ENCODE data around the gene PIEZO1. TPM values are rescaled to one million over a fixed set of nuclear protein-coding genes. Genes with fewer than 3 reads are reported as not detected.

PIEZO1 gene
- total and polyA plus RNA-seq, 2 experiments from 2014 or later = 30.4 to 70.1 TPM

GRCh38 chr16:88773812-88774291 is 11.2 kb downstream of the PIEZO1 start (continued):
- TF ChIP-seq CREB1 (CRISPR knock-in tag; IDR thresholded peaks at IDR 0.05; ENCODE audit: low read depth) (no peak), JUNB (IDR thresholded peaks at IDR 0.05; ENCODE audit: unreplicated experiment) (no peak), ZNF114 (CRISPR knock-in tag; IDR thresholded peaks at IDR 0.05) (no peak), POLR2AphosphoS5 (IDR thresholded peaks at IDR 0.05; ENCODE audit: low read depth) (no peak)
- TF ChIP-seq, protein P1, sequence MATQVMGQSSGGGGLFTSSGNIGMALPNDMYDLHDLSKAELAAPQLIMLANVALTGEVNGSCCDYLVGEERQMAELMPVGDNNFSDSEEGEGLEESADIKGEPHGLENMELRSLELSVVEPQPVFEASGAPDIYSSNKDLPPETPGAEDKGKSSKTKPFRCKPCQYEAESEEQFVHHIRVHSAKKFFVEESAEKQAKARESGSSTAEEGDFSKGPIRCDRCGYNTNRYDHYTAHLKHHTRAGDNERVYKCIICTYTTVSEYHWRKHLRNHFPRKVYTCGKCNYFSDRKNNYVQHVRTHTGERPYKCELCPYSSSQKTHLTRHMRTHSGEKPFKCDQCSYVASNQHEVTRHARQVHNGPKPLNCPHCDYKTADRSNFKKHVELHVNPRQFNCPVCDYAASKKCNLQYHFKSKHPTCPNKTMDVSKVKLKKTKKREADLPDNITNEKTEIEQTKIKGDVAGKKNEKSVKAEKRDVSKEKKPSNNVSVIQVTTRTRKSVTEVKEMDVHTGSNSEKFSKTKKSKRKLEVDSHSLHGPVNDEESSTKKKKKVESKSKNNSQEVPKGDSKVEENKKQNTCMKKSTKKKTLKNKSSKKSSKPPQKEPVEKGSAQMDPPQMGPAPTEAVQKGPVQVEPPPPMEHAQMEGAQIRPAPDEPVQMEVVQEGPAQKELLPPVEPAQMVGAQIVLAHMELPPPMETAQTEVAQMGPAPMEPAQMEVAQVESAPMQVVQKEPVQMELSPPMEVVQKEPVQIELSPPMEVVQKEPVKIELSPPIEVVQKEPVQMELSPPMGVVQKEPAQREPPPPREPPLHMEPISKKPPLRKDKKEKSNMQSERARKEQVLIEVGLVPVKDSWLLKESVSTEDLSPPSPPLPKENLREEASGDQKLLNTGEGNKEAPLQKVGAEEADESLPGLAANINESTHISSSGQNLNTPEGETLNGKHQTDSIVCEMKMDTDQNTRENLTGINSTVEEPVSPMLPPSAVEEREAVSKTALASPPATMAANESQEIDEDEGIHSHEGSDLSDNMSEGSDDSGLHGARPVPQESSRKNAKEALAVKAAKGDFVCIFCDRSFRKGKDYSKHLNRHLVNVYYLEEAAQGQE (IDR thresholded peaks at IDR 0.05; ENCODE audit: unreplicated experiment) = no peak
- TF ChIP-seq, protein P2, sequence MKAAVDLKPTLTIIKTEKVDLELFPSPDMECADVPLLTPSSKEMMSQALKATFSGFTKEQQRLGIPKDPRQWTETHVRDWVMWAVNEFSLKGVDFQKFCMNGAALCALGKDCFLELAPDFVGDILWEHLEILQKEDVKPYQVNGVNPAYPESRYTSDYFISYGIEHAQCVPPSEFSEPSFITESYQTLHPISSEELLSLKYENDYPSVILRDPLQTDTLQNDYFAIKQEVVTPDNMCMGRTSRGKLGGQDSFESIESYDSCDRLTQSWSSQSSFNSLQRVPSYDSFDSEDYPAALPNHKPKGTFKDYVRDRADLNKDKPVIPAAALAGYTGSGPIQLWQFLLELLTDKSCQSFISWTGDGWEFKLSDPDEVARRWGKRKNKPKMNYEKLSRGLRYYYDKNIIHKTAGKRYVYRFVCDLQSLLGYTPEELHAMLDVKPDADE (IDR thresholded peaks at IDR 0.05) = no peak

GRCh38 chr16:88772871-88773811 is 11.9 kb downstream of the PIEZO1 start:
- Mint-ChIP-seq H3K4me3 (no peak overlapping the region), H3K36me3 (ENCODE audit: low read depth) (no peaks in the 10 kb centered on the region), H3K27me3 (ENCODE audit: insufficient read depth, low read depth, poor library complexity) (peaks cover 23% of the 10 kb centered on the region), H3K9me3 (no peaks in the 10 kb centered on the region; the same call in 2 of the 3 replicates), H3K4me1 (peaks cover 36% of the 10 kb centered on the region), H3K27ac (no peak overlapping the region)
- H3K27ac ChIP-seq (ENCODE audit: low read depth) = no peak overlapping the region
- H2AFZ ChIP-seq = no peak overlapping the region
- no peak for ATAC-seq
- H3K4me2 ChIP-seq = no peak overlapping the region
- no peak for DNase-seq (ENCODE audit: low spot score)
- H3K36me3 ChIP-seq (ENCODE audit: insufficient read depth) = no peaks in the 10 kb centered on the region
- no peak overlapping the region for H3K4me3 ChIP-seq
- no peaks in the 10 kb centered on the region for H3K9me2 ChIP-seq (ENCODE audit: insufficient read depth)
- no peaks in the 10 kb centered on the region for H4K20me1 ChIP-seq (replicated peaks; ENCODE audit: insufficient read depth)
- H3F3A ChIP-seq (replicated peaks; ENCODE audit: low read depth) = peaks cover 10% of the 10 kb centered on the region; the same call in 1 of the 2 replicates
- peaks cover 42% of the 10 kb centered on the region for H3K79me2 ChIP-seq (replicated peaks; ENCODE audit: insufficient read depth)
- peaks cover 39% of the 10 kb centered on the region for H3K4me1 ChIP-seq (ENCODE audit: insufficient read depth)
- no peaks in the 10 kb centered on the region for H3K27me3 ChIP-seq (ENCODE audit: insufficient read depth)
- TF ChIP-seq ZNF462 (CRISPR knock-in tag; IDR thresholded peaks at IDR 0.05) = no peak
- no peak for TF ChIP-seq NANOG (IDR thresholded peaks at IDR 0.05; ENCODE audit: borderline replicate concordance)
- TF ChIP-seq EZH2 (IDR thresholded peaks at IDR 0.05; ENCODE audit: low read depth, unreplicated experiment) = no peak
- no peak for TF ChIP-seq CREB1 (CRISPR knock-in tag; IDR thresholded peaks at IDR 0.05; ENCODE audit: low read depth)
- TF ChIP-seq, protein P2 (IDR thresholded peaks at IDR 0.05) = no peak
- no peak for TF ChIP-seq STAT1 (IDR thresholded peaks at IDR 0.05; ENCODE audit: unreplicated experiment)
- no peak for TF ChIP-seq JUNB (IDR thresholded peaks at IDR 0.05; ENCODE audit: unreplicated experiment)
- TF ChIP-seq ZNF331 (CRISPR knock-in tag; IDR thresholded peaks at IDR 0.05; ENCODE audit: low read depth) = no peak

All from GM23338 (cell line).